Type B pancreatic cell (in vitro differentiated cells): ENCODE data around the gene DDO. TPM values are rescaled to one million over a fixed set of nuclear protein-coding genes. Genes with fewer than 3 reads are reported as not detected.

ENCODE experiments used
- DNase-seq: peaks from one replicate; pipeline ENCODE4 v3.0.0; 2021; ENCODE audit warnings: mixed read lengths; ENCODE audit not compliant: unreplicated experiment; ENCODE audit errors: extremely low spot score
- H3K27ac Mint-ChIP-seq: 2 replicates; pipeline ENCODE4 v1.8.0; 2021; ENCODE audit warnings: mild to moderate bottlenecking, mixed read lengths
- H3K27me3 Mint-ChIP-seq: 2 replicates; pipeline ENCODE4 v1.8.0; 2021; ENCODE audit warnings: mixed read lengths
- H3K36me3 Mint-ChIP-seq: 2 replicates; pipeline ENCODE4 v1.8.0; 2021; ENCODE audit warnings: mixed read lengths
- H3K4me1 Mint-ChIP-seq: one replicate; pipeline ENCODE4 v1.8.0; 2021; ENCODE audit warnings: mixed read lengths; ENCODE audit not compliant: unreplicated experiment
- H3K4me3 Mint-ChIP-seq: 2 replicates; pipeline ENCODE4 v1.8.0; 2021; ENCODE audit warnings: mild to moderate bottlenecking, mixed read lengths
- H3K9me3 Mint-ChIP-seq: 2 replicates; pipeline ENCODE4 v1.8.0; 2021; ENCODE audit warnings: mixed read lengths
- total RNA-seq: library from RNA; stranded (reverse); gene quantifications from 2 replicates; pipeline ENCODE4 v1.2.1, GENCODE V29; 2021; ENCODE audit warnings: low replicate concordance
- TF ChIP-seq, protein P1 (sequence below): fragments of 200-600 bp; sonication (generic); conservative IDR thresholded peaks from 2 replicates; pipeline ENCODE4 v1.5.0; 2021; ENCODE audit warnings: antibody characterized with exemption, mild to moderate bottlenecking

DDO gene
- total RNA-seq, 1 donor from 2014 or later, result not detected

DNA sequence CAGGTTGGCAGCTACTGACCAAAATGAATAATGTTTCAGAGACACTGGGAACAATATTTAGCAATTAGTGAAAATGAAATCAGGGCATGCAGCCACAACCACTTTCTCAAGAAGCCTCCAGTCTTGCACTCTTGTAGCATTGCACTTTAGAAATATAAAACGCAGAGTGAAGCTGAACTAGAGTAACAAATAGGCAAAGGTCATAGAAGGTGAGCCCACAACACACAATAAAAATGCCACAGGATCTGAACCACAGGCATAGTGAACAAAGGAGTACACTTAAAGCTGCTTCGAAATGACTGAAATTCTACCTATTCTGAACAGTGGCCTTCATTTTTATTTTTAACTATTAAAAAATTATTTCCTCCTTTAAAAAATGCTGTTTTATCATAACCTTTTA lies 25.0 kb downstream of the DDO start:
- TF ChIP-seq, protein P1, sequence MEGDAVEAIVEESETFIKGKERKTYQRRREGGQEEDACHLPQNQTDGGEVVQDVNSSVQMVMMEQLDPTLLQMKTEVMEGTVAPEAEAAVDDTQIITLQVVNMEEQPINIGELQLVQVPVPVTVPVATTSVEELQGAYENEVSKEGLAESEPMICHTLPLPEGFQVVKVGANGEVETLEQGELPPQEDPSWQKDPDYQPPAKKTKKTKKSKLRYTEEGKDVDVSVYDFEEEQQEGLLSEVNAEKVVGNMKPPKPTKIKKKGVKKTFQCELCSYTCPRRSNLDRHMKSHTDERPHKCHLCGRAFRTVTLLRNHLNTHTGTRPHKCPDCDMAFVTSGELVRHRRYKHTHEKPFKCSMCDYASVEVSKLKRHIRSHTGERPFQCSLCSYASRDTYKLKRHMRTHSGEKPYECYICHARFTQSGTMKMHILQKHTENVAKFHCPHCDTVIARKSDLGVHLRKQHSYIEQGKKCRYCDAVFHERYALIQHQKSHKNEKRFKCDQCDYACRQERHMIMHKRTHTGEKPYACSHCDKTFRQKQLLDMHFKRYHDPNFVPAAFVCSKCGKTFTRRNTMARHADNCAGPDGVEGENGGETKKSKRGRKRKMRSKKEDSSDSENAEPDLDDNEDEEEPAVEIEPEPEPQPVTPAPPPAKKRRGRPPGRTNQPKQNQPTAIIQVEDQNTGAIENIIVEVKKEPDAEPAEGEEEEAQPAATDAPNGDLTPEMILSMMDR, result no peak
- no peak for DNase-seq
- no peaks in the 10 kb centered on the region for H3K27me3 Mint-ChIP-seq
- H3K4me3 Mint-ChIP-seq, result no peak overlapping the region
- H3K36me3 Mint-ChIP-seq, result no peaks in the 10 kb centered on the region
- H3K27ac Mint-ChIP-seq, result no peak overlapping the region
- H3K4me1 Mint-ChIP-seq, result peaks cover 35% of the 10 kb centered on the region
- no peaks in the 10 kb centered on the region for H3K9me3 Mint-ChIP-seq

DNA sequence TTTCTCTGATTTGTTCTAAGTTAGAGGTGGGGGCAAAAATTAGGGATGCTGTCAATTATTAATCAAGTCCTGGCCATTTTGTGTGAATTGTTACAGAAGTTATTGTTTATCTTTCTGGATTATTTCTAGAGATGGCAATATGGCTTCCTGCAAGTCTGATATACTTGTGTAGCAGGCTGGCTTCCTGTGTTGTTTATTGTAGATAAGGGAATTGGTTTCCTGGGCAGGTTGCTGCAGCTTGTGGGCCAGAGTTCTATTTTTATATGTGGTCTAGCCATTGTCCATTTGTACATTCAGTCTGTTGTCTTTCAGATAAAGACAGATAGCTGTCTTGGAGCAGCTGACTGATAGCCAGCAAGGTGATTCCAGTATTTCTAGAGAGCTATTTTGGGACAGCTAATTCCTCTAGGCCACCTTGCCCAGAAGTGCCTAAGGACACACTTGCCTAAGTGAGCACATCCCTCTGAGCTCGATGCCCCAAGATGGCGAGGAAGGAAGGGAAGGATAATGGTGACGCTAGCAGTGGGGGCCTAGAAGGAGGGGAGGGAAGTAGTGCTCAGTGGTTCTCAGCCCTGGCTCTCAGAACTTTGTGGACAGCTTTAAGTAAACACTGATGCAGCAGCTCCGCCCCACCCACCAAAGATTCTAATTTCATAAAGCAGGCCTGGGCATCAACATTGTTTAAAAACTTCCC lies 25.5 kb downstream of the DDO start:
- H3K27me3 Mint-ChIP-seq, result no peaks in the 10 kb centered on the region

DNA sequence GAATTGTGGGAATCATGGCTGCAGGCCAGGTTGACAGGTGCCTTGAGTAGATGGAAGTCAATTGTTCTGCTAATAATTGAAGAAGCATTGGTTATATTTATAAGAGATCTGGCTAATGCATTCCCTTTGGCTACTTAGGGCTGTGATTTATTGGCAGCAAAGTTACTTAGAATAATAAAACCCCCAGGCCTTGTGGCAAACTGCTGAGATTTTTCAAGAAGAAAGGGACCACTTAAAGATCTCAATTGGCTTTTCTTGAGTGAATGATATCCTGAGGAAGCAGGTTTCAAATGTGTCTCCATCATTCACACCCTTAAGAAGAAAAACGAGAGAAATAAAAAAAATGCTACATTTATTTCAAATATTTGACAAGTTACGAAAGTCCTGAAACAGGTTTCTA lies 27.4 kb downstream of the DDO start:
- Mint-ChIP-seq H3K27ac (no peak overlapping the region), H3K4me1 (peaks cover 35% of the 10 kb centered on the region), H3K27me3 (no peaks in the 10 kb centered on the region)

More for the DNA sequence above, 25.5 kb downstream of the DDO start:
- TF ChIP-seq, protein P1, result no peak
- Mint-ChIP-seq H3K4me3 (no peak overlapping the region), H3K36me3 (no peaks in the 10 kb centered on the region), H3K4me1 (peaks cover 35% of the 10 kb centered on the region), H3K27ac (peak overlapping the region; percentile 20), H3K9me3 (no peaks in the 10 kb centered on the region)
- no peak for DNase-seq

DNA sequence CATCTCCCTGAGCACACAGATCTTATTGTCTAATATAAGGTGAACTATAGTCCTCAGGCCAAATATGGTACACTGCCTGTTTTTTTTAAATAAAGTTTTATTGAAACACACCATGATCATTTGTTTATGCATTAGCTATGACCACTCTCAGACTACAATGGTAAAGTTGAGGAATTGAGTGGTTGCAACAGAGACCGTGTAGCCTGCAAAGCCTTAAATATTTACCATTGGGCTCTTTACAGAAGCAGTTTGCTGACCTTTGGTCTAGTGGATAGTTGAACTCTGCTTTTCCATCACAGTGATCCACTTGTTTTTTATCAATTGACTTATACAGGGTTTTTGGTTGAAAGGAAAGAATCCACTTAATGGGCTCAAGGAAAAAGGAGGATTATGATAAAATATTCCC lies 29.9 kb downstream of the DDO start:
- H3K36me3 Mint-ChIP-seq, result no peaks in the 10 kb centered on the region
- DNase-seq, result no peak
- H3K9me3 Mint-ChIP-seq, result peaks cover 5% of the 10 kb centered on the region
- TF ChIP-seq, protein P1, result no peak
- no peak overlapping the region for H3K4me3 Mint-ChIP-seq
- no peaks in the 10 kb centered on the region for H3K27me3 Mint-ChIP-seq
- no peak overlapping the region for H3K27ac Mint-ChIP-seq
- peaks cover 29% of the 10 kb centered on the region for H3K4me1 Mint-ChIP-seq

More for the DNA sequence above, 27.4 kb downstream of the DDO start:
- Mint-ChIP-seq H3K36me3 (no peaks in the 10 kb centered on the region), H3K4me3 (no peak overlapping the region), H3K9me3 (no peaks in the 10 kb centered on the region)
- TF ChIP-seq, protein P1, result no peak
- no peak for DNase-seq

DNA sequence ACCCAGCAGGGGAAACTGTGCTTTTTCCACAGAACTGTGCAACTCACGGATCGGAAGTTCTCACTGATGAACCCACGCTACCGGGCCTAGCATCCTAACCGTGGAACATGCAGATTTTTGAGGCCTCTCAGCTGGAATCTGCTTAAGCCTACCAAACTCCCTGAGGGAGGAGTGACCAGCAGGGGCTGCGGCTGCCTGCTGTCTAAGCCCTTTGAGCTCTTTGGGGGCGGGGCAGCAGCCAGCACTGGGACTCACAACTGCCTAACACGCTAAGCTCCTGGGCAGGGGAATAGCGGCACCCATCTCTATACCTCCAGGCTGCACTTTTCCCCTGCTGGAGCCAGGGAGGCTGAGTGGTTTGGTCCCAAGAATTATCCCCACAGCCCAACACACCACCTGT lies 36.8 kb downstream of the DDO start:
- TF ChIP-seq, protein P1, result no peak
- Mint-ChIP-seq H3K36me3 (no peaks in the 10 kb centered on the region), H3K27ac (no peak overlapping the region), H3K4me1 (no peaks in the 10 kb centered on the region), H3K4me3 (no peak overlapping the region), H3K9me3 (peaks cover 5% of the 10 kb centered on the region), H3K27me3 (no peaks in the 10 kb centered on the region)
- DNase-seq, result no peak
